Measurements from ENCODE around the gene CCDC68.

CCDC68 gene

DNA sequence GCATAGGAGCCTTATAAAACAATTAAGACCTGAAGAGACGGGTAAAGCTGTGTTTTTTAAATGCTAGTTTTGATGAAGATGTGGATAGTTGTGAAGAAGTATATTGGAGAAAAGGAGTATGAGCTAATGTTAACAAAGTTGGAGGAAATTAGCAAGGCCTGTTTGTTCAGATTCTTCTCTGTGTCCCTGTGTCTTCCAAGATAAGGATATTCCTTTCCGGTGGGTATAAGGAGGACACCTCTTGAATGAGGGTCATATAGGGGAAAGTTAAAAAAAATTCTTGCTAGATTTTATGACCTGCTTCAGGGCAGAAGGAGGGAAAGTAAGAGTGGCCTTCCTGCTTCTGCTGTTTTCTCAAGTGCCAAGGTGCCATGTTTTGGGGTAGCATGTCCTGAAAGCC is 59.0 kb downstream of the CCDC68 start:
- TF ChIP-seq SPI1 (IDR thresholded peaks at IDR 0.05; ENCODE audit: borderline replicate concordance, low read depth) = no peak
- no peak for TF ChIP-seq CTCF (IDR thresholded peaks at IDR 0.05; ENCODE audit: insufficient read depth, low read length)
- TF ChIP-seq, protein P1, sequence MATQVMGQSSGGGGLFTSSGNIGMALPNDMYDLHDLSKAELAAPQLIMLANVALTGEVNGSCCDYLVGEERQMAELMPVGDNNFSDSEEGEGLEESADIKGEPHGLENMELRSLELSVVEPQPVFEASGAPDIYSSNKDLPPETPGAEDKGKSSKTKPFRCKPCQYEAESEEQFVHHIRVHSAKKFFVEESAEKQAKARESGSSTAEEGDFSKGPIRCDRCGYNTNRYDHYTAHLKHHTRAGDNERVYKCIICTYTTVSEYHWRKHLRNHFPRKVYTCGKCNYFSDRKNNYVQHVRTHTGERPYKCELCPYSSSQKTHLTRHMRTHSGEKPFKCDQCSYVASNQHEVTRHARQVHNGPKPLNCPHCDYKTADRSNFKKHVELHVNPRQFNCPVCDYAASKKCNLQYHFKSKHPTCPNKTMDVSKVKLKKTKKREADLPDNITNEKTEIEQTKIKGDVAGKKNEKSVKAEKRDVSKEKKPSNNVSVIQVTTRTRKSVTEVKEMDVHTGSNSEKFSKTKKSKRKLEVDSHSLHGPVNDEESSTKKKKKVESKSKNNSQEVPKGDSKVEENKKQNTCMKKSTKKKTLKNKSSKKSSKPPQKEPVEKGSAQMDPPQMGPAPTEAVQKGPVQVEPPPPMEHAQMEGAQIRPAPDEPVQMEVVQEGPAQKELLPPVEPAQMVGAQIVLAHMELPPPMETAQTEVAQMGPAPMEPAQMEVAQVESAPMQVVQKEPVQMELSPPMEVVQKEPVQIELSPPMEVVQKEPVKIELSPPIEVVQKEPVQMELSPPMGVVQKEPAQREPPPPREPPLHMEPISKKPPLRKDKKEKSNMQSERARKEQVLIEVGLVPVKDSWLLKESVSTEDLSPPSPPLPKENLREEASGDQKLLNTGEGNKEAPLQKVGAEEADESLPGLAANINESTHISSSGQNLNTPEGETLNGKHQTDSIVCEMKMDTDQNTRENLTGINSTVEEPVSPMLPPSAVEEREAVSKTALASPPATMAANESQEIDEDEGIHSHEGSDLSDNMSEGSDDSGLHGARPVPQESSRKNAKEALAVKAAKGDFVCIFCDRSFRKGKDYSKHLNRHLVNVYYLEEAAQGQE (IDR thresholded peaks at IDR 0.05; ENCODE audit: insufficient replicate concordance, low read depth) = no peak
- no peak for TF ChIP-seq GABPA (IDR thresholded peaks at IDR 0.05; ENCODE audit: low read depth)
- no peak for TF ChIP-seq POLR2AphosphoS5 (IDR thresholded peaks at IDR 0.05; ENCODE audit: low read depth)
- no peaks in the 10 kb centered on the region for H3K27me3 ChIP-seq (ENCODE audit: insufficient read depth, poor library complexity, severe bottlenecking)
- no peak overlapping the region for H3K4me3 ChIP-seq (replicated peaks; ENCODE audit: insufficient read depth, low read length)
- DNase-seq (ENCODE audit: low read depth in 1 of 2, low spot score in 1 of 2) = no peak
- H3K27ac ChIP-seq (replicated peaks) = no peak overlapping the region

DNA sequence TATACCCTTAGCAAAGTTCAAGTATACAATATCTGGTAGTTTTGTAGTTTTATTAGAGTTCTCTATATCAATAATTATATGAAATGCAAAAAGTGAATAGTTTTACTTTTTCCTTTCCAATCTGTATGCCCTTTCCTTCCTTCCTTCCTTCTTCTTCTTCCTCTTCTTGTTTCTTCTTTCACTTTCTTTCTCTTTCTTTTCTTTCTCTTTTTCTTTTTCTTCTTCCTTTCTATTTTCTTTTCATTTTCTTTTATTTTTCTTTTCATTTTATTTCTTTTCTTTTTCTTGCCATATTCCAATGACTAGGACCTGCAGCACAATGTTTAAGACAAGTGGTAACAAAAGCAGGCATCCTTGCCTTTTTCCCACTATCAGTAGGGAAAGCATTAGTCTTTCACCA is 59.8 kb downstream of the CCDC68 start:
- DNase-seq (ENCODE audit: low read depth in 1 of 2, low spot score in 1 of 2) = no peak
- Histone ChIP-seq H3K27me3 (ENCODE audit: insufficient read depth, poor library complexity, severe bottlenecking) (no peaks in the 10 kb centered on the region), H3K27ac (replicated peaks) (no peak overlapping the region), H3K4me3 (replicated peaks; ENCODE audit: insufficient read depth, low read length) (no peak overlapping the region)
- TF ChIP-seq, protein P1 (IDR thresholded peaks at IDR 0.05; ENCODE audit: insufficient replicate concordance, low read depth) = no peak
- no peak for TF ChIP-seq GABPA (IDR thresholded peaks at IDR 0.05; ENCODE audit: low read depth)
- TF ChIP-seq POLR2AphosphoS5 (IDR thresholded peaks at IDR 0.05; ENCODE audit: low read depth) = no peak
- TF ChIP-seq SPI1 (IDR thresholded peaks at IDR 0.05; ENCODE audit: borderline replicate concordance, low read depth) = no peak
- TF ChIP-seq CTCF (IDR thresholded peaks at IDR 0.05; ENCODE audit: insufficient read depth, low read length) = no peak

GRCh38 chr18:54888933-54889332 is 70.3 kb downstream of the CCDC68 start:
- DNase-seq (ENCODE audit: low read depth in 1 of 2, low spot score in 1 of 2) = no peak
- H3K27me3 ChIP-seq (ENCODE audit: insufficient read depth, poor library complexity, severe bottlenecking) = peaks cover 2% of the 10 kb centered on the region
- H3K4me3 ChIP-seq (replicated peaks; ENCODE audit: insufficient read depth, low read length) = no peak overlapping the region
- TF ChIP-seq CTCF (IDR thresholded peaks at IDR 0.05; ENCODE audit: insufficient read depth, low read length) (no peak), SPI1 (IDR thresholded peaks at IDR 0.05; ENCODE audit: borderline replicate concordance, low read depth) (no peak), POLR2AphosphoS5 (IDR thresholded peaks at IDR 0.05; ENCODE audit: low read depth) (no peak), GABPA (IDR thresholded peaks at IDR 0.05; ENCODE audit: low read depth) (no peak)
- TF ChIP-seq, protein P1 (IDR thresholded peaks at IDR 0.05; ENCODE audit: insufficient replicate concordance, low read depth) = no peak
- H3K27ac ChIP-seq (replicated peaks) = no peak overlapping the region

All from HL-60 (cell line).